H9 (cell line): Measurements from ENCODE around the gene PVALB. TPM values are rescaled to one million over a fixed set of nuclear protein-coding genes. Genes with fewer than 3 reads are reported as not detected.

Source experiments
- DNase-seq: peaks from one replicate; pipeline ENCODE4 v3.0.0-alpha.2; 2017
- H2AFZ ChIP-seq: one replicate; pipeline ENCODE4 v1.6.1; 2013; ENCODE audit warnings: mild to moderate bottlenecking, low read length, control low read depth, moderate library complexity
- H2AK5ac ChIP-seq: 2 replicates; pipeline ENCODE4 v1.6.1; 2013; ENCODE audit warnings: low read length, control low read depth, mixed read lengths; ENCODE audit not compliant: insufficient read length
- H2BK120ac ChIP-seq: one replicate; pipeline ENCODE4 v1.6.1; 2013; ENCODE audit warnings: low read depth, mild to moderate bottlenecking, low read length, control low read depth, inconsistent platforms; ENCODE audit not compliant: poor library complexity, severe bottlenecking
- H2BK12ac ChIP-seq: 2 replicates; pipeline ENCODE4 v1.6.1; 2013; ENCODE audit warnings: low read length, control low read depth, mixed read lengths, low read depth; ENCODE audit not compliant: insufficient read length
- H2BK15ac ChIP-seq: 2 replicates; pipeline ENCODE4 v1.6.1; 2013; ENCODE audit warnings: low read depth, low read length, control low read depth
- H2BK20ac ChIP-seq: one replicate; pipeline ENCODE4 v1.6.1; 2013; ENCODE audit warnings: low read depth, mild to moderate bottlenecking, low read length, control low read depth, inconsistent platforms; ENCODE audit not compliant: poor library complexity, severe bottlenecking
- H2BK5ac ChIP-seq: 2 replicates; pipeline ENCODE4 v1.6.1; 2013; ENCODE audit warnings: low read length, control low read depth, mixed read lengths; ENCODE audit not compliant: insufficient read length
- H3K14ac ChIP-seq: 2 replicates; pipeline ENCODE4 v1.6.1; 2013; ENCODE audit warnings: low read length, control low read depth; ENCODE audit not compliant: insufficient read depth
- H3K18ac ChIP-seq: 2 replicates; pipeline ENCODE4 v1.6.1; 2013; ENCODE audit warnings: low read depth, mild to moderate bottlenecking, mixed read lengths, low read length, control low read depth; ENCODE audit not compliant: insufficient read length
- H3K23ac ChIP-seq: 2 replicates; pipeline ENCODE4 v1.6.1; 2013; ENCODE audit warnings: low read length, control low read depth, mixed read lengths, low read depth; ENCODE audit not compliant: insufficient read length
- H3K23me2 ChIP-seq: 2 replicates; pipeline ENCODE4 v1.6.1; 2013; ENCODE audit warnings: low read depth, mild to moderate bottlenecking, mixed read lengths, low read length, control low read depth; ENCODE audit not compliant: insufficient read length, poor library complexity, severe bottlenecking
- H3K27ac ChIP-seq: 2 replicates; pipeline ENCODE4 v1.5.1; 2013; ENCODE audit warnings: low read length, control low read depth, mixed read lengths, low read depth; ENCODE audit not compliant: insufficient read length
- H3K27me3 ChIP-seq: 2 replicates; pipeline ENCODE4 v1.6.1; 2013; ENCODE audit warnings: low read length, control low read depth, inconsistent platforms; ENCODE audit not compliant: insufficient read depth
- H3K4ac ChIP-seq: 2 replicates; pipeline ENCODE4 v1.6.1; 2013; ENCODE audit warnings: low read depth, mild to moderate bottlenecking, control low read depth, inconsistent platforms, low read length, moderate library complexity
- H3K4me1 ChIP-seq: 2 replicates; pipeline ENCODE4 v1.6.1; 2013; ENCODE audit warnings: low read length, control low read depth, inconsistent platforms; ENCODE audit not compliant: insufficient read depth
- H3K4me2 ChIP-seq: 2 replicates; pipeline ENCODE4 v1.6.1; 2013; ENCODE audit warnings: low read length, control low read depth, mixed read lengths; ENCODE audit not compliant: insufficient read length, insufficient read depth
- H3K56ac ChIP-seq: 2 replicates; pipeline ENCODE4 v1.6.1; 2013; ENCODE audit warnings: low read depth, mild to moderate bottlenecking, mixed read lengths, low read length, control low read depth; ENCODE audit not compliant: insufficient read length
- H3K79me1 ChIP-seq: 2 replicates; pipeline ENCODE4 v1.6.1; 2013; ENCODE audit warnings: low read depth, mild to moderate bottlenecking, moderate library complexity, low read length, control low read depth, inconsistent platforms; ENCODE audit not compliant: insufficient read depth, poor library complexity, severe bottlenecking
- H3K79me2 ChIP-seq: 2 replicates; pipeline ENCODE4 v1.6.1; 2013; ENCODE audit warnings: low read length, control low read depth, inconsistent platforms; ENCODE audit not compliant: insufficient read depth
- H3K9ac ChIP-seq: 2 replicates; pipeline ENCODE4 v1.6.1; 2013; ENCODE audit warnings: low read length, control low read depth, mixed read lengths; ENCODE audit not compliant: insufficient read length; ENCODE audit errors: extremely low read depth
- H3K9me3 ChIP-seq: one replicate; pipeline ENCODE4 v1.6.1; 2013; ENCODE audit warnings: low read depth, low read length, inconsistent platforms; ENCODE audit not compliant: control insufficient read depth
- H3T11ph ChIP-seq: one replicate; pipeline ENCODE4 v1.6.1; 2013; ENCODE audit warnings: mild to moderate bottlenecking, low read length, control low read depth, inconsistent platforms
- H4K20me1 ChIP-seq: one replicate; pipeline ENCODE4 v1.6.1; 2013; ENCODE audit not compliant: control insufficient read depth, insufficient read length, insufficient read depth
- H4K5ac ChIP-seq: 2 replicates; pipeline ENCODE4 v1.6.1; 2013; ENCODE audit warnings: low read depth, mild to moderate bottlenecking, mixed read lengths, low read length, control low read depth; ENCODE audit not compliant: insufficient read length
- H4K8ac ChIP-seq: replicated peaks from 2 replicates; pipeline ENCODE4 v1.6.1; 2013; ENCODE audit warnings: low read length, control low read depth, mixed read lengths, low read depth; ENCODE audit not compliant: insufficient read length
- H4K91ac ChIP-seq: 2 replicates; pipeline ENCODE4 v1.6.1; 2013; ENCODE audit warnings: low read depth, mild to moderate bottlenecking, moderate library complexity, mixed read lengths, low read length, control low read depth; ENCODE audit not compliant: insufficient read length
- H3K27ac Mint-ChIP-seq, 3 experiments: 2 replicates in 2 of 3; 3 replicates in 1 of 3; pipeline ENCODE4 v1.8.0; 2020 to 2021; ENCODE audit warnings: mixed read lengths in 3 of 3, mild to moderate bottlenecking in 1 of 3, moderate library complexity in 1 of 3
- H3K27me3 Mint-ChIP-seq: 2 replicates; pipeline ENCODE4 v1.8.0; 2021; ENCODE audit warnings: low read depth, mild to moderate bottlenecking, moderate library complexity, mixed read lengths
- H3K36me3 Mint-ChIP-seq, 3 experiments: 2 replicates in 2 of 3; 3 replicates in 1 of 3; pipeline ENCODE4 v1.8.0; 2020 to 2021; ENCODE audit warnings: low read depth in 3 of 3, mixed read lengths in 3 of 3; ENCODE audit not compliant: insufficient read depth in 1 of 3
- H3K4me1 Mint-ChIP-seq, 2 experiments: 2 replicates each; pipeline ENCODE4 v1.8.0; 2020; ENCODE audit warnings: mixed read lengths in 2 of 2
- H3K4me3 Mint-ChIP-seq, 2 experiments: 2 replicates in 1 of 2; 3 replicates in 1 of 2; pipeline ENCODE4 v1.8.0; 2020 to 2021; ENCODE audit warnings: mild to moderate bottlenecking in 2 of 2, mixed read lengths in 2 of 2, moderate library complexity in 1 of 2
- H3K9me3 Mint-ChIP-seq, 2 experiments: 2 replicates in 1 of 2; 3 replicates in 1 of 2; pipeline ENCODE4 v1.8.0; 2020; ENCODE audit warnings: mild to moderate bottlenecking in 2 of 2, mixed read lengths in 2 of 2, moderate library complexity in 1 of 2
- CTCF ChIP-seq: fragments of 200-600 bp; sonication (generic); conservative IDR thresholded peaks from 3 replicates; pipeline ENCODE4 v1.8.0; 2021; ENCODE audit warnings: antibody characterized with exemption, mild to moderate bottlenecking
- WGBS: extraction: QIAGEN DNeasy Blood & Tissue Kit; methylation state at CpG from one replicate; pipeline ENCODE4 v1.1.7; 2013; ENCODE audit warnings: missing lambda C conversion rate, low lambda C conversion rate, mixed read lengths; ENCODE audit not compliant: insufficient read length; ENCODE audit errors: extremely low coverage; 5-methylcytosine and 5-hydroxymethylcytosine counted together
- total RNA-seq: library from RNA; stranded (reverse); gene quantifications from 2 replicates; pipeline ENCODE4 v1.2.1, GENCODE V29; 2021

PVALB gene
- total RNA-seq, 1 experiment from 2014 or later, result 2.7 TPM

DNA sequence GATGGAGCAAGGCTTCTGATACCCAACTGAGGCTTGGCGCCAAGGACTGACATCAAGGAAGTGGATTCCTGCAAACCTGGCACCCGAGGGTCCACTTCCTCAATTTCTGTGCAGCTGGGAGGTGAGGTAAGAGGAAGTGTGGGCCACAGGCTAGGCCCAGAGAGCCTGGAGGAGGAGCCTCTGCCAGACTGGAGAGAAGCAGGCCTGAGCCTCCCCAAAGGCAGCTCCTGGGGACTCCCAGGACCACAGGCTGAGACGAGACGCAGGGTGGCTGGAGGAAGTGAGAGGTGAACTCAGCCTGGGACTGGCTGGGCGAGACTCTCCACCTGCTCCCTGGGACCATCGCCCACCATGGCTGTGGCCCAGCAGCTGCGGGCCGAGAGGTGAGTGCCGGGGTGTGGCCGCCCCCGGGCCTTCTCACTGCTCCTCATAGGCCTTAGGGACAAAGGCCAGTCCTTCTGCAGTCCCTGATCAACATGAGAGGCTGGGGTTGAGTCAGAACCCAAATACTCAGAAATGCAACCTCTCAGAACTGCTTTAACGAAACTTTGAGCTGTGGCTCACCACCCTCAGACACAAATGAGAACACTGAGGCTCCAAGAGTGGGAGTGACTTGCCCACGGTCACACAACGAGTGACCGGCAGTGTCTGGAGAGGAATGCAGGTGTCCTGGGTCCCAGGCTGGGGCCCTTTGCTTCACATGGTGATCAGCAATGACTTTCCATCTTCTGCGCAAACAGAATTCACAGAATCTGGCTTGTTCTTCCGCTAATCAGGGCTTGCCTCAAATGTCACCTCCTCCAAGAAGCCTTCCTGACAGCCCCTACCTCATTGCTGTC lies 44.2 kb upstream of the PVALB start, which contains the start of gene NCF4:
Gene NCF4, plus strand, starts transcription at position 186 of the 839 bp plus-strand sequence. Its CDS starts 166 bp downstream, at position 352.
- Histone ChIP-seq H2BK12ac (no peak within 1 kb of the TSS), H2BK20ac (no peak within 1 kb of the TSS), H4K20me1 (no peaks in the 10 kb centered on the region), H3K23ac (no peak within 1 kb of the TSS), H2AK5ac (no peak within 1 kb of the TSS), H3K4me1 (no peaks in the 10 kb centered on the region), H3K27me3 (no peaks in the 10 kb centered on the region; the same call in 1 of the 2 replicates), H2AFZ (no peak within 1 kb of the TSS), H3K27ac (no peak within 1 kb of the TSS), H2BK5ac (no peak within 1 kb of the TSS), H3K79me2 (no peaks in the 10 kb centered on the region), H3K18ac (no peak within 1 kb of the TSS), H3K56ac (no peak within 1 kb of the TSS), H3K79me1 (no peaks in the 10 kb centered on the region), H4K8ac (no peak within 1 kb of the TSS), H3K9me3 (no peaks in the 10 kb centered on the region), H3K23me2 (no peaks in the 10 kb centered on the region), H4K5ac (no peak within 1 kb of the TSS), H2BK15ac (no peak within 1 kb of the TSS), H3K14ac (no peak within 1 kb of the TSS), H2BK120ac (no peak within 1 kb of the TSS), H3K4ac (no peak within 1 kb of the TSS), H3K9ac (no peak within 1 kb of the TSS), H4K91ac (peak within 1 kb of the TSS; percentile 21), H3T11ph (no peak within 1 kb of the TSS), H3K4me2 (no peak within 1 kb of the TSS)
- Mint-ChIP-seq H3K36me3 (no peaks in the 10 kb centered on the region), H3K9me3 (no peaks in the 10 kb centered on the region), H3K27ac (peak within 1 kb of the TSS in 2 of 3 experiments; percentile 1 to 34; a peak in 1 of 7 replicates), H3K4me3 (no peak within 1 kb of the TSS), H3K4me1 (peaks cover 3 to 8% of the 10 kb centered on the region in 2 experiments; a peak in 3 of 4 replicates), H3K27me3 (peaks cover 54% of the 10 kb centered on the region)
- no peak for TF ChIP-seq CTCF
- WGBS, result no CpG with 5 or more reads among the region's 17 CpGs
- DNase-seq, result no peak
